Posterior cingulate gyrus (tissue), 11 donors: ENCODE data around the gene IMMP2L.

ENCODE experiments used
- DNase-seq, 10 donors: peaks; one replicate each; pipeline versions ENCODE4 v3.0.0 to v3.0.0-alpha.2; 2020 to 2021; ENCODE audit warnings: mixed read lengths in 3 of 10
- intact Hi-C: fragments of 100-400 bp; cut with DNase I; formaldehyde crosslinking; loops from one replicate; pipeline ENCODE4 v1.15.1; 2023

IMMP2L gene

DNA sequence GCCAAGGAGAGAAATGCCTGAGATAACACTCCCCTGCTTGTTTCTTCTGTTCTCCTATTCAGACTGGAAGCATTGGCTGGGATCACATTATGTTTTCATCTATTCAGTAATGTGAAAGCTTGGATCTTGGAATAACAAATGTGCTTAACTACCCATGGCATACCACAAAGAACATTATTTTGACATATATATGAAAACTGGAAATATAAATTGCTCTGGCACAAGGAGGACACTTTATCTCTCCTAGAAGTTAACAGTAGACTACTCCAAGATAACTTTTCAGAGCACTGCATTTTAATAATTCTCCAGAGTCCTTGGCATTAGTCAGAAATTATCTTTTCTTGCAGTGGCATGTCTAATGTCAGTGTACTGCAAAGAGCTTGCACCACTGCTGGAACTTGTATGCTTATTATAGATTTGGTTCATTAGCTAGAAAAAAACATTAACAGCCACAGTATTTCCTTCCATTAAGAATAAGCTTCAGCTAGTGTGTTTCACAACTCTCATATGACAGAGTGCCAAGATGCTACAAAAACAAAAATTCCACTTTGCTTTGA is 640.6 kb downstream of the IMMP2L start:
- intact Hi-C loops, result no loop called here
- no peak for DNase-seq

DNA sequence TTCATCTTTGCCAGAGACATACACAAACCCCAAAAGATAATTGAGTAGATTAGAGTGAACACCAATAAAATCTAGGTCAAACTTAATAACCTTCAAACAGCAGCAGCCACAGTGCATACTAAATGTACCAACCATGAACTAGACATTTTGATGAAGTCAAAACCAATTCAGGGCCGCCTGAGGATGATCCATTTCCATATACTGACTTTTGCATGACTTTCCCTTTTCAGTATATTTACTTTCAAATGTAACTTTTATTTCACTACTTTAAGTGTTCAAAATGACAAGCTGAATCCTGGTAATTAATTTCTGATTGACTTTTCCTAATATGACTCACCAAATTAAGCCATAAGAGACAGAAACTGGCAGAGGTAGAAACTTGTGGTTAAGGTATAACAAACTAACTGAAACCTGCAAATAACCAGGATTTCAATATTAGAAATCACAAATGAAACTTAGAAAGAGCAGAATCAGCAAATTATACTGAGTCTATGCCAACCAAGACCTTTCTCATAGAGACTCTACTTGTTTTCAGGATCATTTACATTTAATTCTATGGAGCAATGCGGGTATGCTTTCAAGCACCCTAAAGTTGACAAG is 643.2 kb downstream of the IMMP2L start:
- intact Hi-C loops, result no loop called here
- DNase-seq, result no peak

DNA sequence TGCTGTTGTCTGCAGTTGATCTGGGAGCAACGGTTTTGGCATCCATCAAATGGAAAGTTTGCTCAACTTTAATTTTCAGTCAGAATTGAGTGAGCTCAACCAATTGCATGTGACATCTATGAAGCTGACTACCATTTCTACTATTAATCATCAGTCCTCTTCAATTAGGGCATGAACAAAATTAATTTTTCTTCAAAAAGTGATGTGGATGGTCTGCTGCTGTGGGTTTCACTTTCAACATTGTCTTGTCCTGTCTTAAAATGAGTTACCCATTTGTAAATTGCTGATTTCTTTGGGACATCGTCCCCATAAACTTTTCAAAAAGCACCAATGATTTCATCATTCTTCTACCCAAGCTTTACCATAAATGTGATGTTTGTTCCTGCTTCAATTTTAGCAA is 648.0 kb downstream of the IMMP2L start:
- DNase-seq, result no peak
- intact Hi-C loops, result no loop called here

DNA sequence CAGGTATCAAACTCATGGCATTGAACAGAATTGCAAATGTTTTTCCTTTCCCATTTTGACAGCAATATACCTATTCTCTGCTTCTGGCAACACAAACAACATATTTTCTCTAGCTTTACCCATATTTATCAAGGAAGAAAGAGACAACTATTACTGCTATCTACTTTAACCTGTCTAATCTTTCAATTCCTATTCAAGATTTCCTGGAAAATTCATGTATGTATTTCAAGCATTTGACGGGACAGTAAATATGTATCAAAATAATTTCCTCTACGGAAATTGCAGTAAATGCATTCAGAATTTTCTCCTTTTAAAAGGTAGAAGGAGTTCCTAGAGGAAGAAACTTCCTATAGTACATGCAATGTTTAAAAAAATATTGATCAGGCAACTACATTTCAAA is 650.7 kb downstream of the IMMP2L start:
- DNase-seq, result no peak
- intact Hi-C loops, result no loop called here

DNA sequence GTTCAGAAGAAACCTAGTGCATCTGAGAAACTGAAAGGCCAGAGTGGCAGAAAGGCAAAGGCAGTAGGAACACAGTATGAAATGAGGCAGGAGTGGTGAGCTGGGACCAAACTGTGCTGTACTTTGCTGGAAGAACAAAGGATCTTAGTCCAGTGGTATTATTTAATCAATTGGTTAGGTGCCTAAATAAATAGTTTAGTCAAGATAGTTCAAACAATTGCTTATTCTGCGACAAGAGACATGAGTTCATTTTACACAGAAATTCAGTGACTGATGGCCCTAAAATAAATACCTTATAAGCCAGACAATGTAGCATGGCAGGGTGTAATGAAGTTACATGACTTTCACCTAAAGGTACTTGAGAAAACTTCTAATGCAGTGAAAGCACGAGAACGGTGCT is 653.2 kb downstream of the IMMP2L start:
- DNase-seq, result no peak
- intact Hi-C loops, result no loop called here

DNA sequence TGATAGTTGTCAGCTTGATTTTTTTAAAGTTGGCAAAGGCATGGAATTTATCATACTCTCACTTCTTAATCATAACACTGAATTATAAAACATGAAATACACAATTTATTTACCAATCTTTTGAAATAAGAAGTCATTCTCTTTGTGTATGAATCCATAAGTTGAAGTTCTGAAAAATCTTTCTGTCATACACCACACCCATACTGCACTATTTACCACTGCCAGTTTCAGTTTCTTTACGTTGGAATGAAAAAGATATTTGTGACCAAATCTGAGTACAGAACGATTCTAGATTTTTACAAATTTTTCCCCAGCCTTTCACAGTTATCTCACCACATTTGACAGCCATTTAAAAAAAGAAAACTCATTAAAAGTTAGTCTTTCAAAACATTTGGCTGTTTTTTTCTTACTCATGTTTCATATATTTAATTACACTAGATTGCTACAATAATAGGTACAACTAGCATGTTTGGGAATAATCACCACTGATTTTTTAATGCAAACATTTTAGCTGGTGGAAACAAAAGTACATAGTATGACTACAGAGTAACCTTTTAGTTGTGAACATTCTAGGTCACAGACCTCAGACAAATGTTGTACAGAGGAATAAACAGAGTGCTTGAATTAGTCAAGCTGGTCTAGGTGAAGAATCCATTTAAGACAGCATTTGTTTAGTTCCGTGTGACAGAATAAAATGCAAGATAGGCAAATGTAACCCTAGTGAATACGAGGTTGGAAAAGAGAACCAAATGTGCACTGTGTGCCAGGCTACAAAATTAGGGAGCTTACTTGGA is 656.3 kb downstream of the IMMP2L start:
- no peak for DNase-seq
- intact Hi-C loops, result no loop called here

- no peak for DNase-seq
- intact Hi-C loops, result no loop called here
Observed at GRCh38 chr7:110898516-110898915, 663.8 kb downstream of the IMMP2L start.

DNA sequence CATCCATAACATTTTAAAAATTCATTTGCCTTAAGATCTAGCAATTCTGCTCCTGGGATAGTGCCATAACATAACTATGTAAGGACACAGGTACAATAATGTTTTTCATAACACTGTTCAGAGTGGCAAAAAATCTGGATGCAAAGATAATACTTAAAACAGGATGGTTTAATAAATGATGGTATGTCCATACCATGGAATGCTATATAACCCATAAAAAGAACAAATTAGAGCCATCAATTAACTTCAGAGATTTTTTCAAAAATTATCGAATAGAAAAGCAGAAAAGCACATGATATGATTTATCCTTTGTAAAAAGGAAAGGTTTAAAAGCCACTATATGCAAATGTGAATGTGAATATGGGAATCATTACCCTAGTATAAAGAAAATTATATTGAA is 664.8 kb downstream of the IMMP2L start:
- DNase-seq, result no peak
- intact Hi-C loops, result no loop called here

GRCh38 chr7:110894111-110894510 is 668.2 kb downstream of the IMMP2L start:
- no peak for DNase-seq
- intact Hi-C loops, result no loop called here

DNA sequence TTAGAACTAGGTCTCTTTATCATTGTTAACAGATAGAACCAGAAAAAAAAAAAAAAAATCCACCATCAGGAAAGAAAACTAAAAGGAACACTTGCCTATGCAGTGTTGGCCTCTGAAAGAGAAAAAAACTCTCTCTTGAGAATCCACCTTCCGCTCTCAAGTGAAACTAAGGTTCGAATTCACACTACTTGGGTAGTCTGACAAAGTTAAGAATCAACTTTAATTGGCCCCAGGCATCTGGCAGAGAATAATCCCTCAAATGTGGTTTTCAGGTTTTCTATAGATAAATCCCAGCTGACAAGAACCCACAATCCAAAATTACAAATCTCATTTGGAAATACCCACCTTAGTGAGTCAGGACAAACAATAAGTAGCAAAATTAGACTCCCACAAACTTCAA is 671.1 kb downstream of the IMMP2L start:
- intact Hi-C loops, result no loop called here

DNA sequence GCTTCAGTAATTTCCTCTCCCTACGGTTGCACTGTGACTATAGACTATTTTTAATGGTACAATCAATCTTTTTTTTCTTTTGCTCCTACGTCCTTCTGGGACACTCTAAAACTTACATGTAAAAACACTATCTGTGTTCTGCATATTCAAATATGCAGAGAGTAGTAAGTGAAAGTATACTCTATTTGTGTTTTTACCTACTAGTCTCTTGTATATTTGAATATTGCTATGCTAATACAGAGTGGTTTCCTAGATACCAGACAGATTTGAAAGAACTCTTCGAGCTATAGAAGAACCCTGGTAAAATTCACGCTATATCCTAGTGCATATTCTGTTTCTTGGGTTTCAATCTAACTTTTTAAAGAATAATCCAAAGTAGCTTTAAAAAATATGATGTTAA is 672.2 kb downstream of the IMMP2L start:
- no peak for DNase-seq

More for the DNA sequence above, 671.1 kb downstream of the IMMP2L start:
- no peak for DNase-seq

DNA sequence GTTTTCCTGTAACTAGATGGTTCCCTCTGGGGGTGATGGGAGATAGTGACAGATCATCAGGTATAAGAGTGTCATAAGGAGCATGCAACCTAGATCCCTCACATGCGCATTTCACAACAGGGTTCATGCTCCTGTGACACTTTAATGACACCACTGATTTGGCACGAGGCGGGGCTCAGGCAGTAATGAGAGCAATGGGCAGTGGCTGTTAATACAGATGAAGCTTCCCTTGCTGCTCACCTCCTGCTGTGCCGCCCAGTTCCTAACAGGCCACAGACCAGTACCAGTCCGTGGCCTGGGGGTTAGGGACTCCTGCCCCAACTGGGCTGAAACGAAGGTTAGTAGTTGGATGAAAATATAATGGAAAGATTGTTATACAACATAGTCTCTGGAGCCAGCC is 673.0 kb downstream of the IMMP2L start:
- intact Hi-C loops, result no loop called here
- DNase-seq, result no peak

More for the DNA sequence above, 672.2 kb downstream of the IMMP2L start:
- intact Hi-C loops, result no loop called here

DNA sequence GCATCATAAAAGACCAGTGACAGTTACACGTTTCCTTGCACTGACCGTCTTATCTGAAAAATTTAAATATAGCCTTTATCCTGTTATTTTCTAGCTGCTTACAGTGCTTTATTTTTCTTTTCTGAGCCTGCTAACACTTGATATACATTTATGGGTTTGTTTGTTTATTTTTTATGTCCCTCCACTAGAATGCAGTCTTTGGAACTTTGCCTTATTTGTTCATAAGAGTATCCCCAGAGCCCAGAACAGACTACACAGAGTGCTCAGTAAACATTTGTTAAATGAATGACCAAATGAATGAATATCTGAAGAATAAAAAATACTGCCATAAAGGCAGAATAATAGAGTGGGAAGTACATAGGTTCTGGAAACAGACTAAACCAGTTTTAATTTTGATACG is 673.7 kb downstream of the IMMP2L start:
- intact Hi-C loops, result no loop called here
- DNase-seq, result no peak

GRCh38 chr7:110885474-110885873 is 676.8 kb downstream of the IMMP2L start:
- no peak for DNase-seq
- intact Hi-C loops, result no loop called here

DNA sequence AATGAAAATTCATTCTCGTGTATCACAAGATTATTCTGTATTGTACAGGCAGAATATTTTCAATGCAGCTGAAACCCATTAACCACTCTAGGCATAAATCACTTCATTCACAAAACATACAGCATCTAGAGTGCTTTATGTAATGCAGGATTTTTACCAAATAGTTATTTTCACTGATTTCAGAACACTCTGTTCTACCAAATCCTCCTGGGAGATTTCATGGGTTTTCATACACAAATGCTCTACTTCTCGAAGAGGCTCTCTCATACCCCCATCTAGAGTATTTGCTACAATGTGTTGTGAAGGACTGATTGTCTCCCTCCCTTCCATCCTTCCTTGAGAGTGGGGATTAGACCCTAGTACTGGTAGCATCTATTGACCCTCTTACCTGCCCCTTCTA is 680.6 kb downstream of the IMMP2L start:
- no peak for DNase-seq
- intact Hi-C loops, result no loop called here

GRCh38 chr7:110880971-110881370 is 681.3 kb downstream of the IMMP2L start:
- no peak for DNase-seq
- intact Hi-C loops, result no loop called here

DNA sequence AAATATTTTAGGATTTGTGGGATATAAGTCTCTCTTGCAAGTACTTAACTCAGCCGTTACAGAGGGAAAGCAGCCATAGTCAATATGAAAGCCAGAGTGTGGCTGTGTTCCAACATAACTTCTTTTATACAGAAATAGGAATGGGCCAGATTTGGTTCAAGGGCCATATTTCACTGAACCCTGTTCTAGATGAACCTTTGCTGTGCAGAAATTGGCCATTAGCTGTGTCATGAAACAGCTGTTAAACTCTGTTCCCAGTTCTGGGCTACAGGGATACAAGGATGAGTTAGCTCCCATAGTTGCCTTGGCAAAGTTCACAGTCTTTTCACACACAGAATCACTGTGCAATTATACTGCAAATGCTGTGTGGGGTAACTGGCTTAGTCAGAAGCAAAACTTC is 685.3 kb downstream of the IMMP2L start:
- no peak for DNase-seq
- intact Hi-C loops, result no loop called here

- no peak for DNase-seq
- intact Hi-C loops, result no loop called here
Observed at GRCh38 chr7:110875346-110875745, 686.9 kb downstream of the IMMP2L start.

DNA sequence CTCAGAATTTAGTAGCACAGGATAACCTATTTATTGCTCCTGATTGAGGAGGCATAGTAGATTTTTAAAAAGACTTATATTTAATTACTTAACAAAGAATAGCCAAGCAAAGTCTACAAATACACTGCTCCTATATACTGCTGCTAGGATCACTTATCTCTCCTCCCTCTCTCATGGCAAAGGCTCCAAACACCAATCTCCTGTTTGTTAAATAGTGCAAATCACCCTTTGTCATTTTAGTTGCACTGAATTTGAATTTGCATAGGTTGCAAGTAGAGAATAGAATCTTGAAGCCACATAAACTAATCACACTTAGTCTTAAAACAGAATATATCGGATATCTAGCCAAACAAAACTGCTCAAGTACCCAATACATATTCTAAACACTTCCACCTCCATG is 690.4 kb downstream of the IMMP2L start:
- intact Hi-C loops, result no loop called here

GRCh38 chr7:110870926-110871325 is 691.4 kb downstream of the IMMP2L start:
- intact Hi-C loops, result no loop called here
- DNase-seq, result no peak

More for the DNA sequence above, 690.4 kb downstream of the IMMP2L start:
- DNase-seq, result no peak

DNA sequence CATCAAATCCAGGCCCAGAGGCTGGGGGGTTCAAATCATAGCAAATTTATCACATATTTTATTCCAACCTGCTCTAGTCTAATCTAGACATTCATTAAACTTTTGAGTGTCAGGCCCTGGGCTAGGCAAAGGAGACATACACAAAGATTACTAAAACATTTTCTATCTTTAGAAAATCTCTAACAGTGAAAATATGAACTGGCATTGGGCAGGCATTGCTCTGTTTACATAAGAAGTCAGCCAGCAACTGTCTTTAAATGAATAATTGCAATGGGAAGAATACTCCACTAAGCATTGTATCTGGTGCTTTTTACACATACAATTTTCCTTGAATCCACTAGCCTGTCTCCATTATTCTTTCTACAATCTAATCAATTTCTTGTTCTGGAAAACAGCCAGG is 693.8 kb downstream of the IMMP2L start:
- intact Hi-C loops, result no loop called here
- no peak for DNase-seq

DNA sequence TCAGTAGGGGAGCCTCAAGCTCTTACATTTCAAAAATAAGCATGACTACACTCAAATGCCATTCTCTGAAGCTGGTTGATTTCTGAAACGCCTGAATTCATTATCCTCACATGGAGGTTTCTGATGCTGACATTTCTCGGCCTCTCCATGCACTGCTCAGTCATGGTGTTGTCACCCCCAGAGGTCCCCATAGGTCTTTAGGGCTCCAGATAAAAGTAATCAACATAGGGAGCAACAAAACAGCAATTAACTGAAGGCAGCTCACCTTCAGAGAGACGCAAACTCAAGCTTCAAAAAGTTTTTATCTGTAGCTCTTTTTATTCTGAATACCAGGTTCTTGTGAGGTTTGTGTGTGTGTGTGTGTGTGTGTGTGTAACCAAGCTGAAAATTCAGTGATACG is 694.5 kb downstream of the IMMP2L start:
- intact Hi-C loops, result no loop called here
- DNase-seq, result no peak
